Measurements from ENCODE around the gene CLEC3B. TPM values are rescaled to one million over a fixed set of nuclear protein-coding genes. Genes with fewer than 3 reads are reported as not detected.

CLEC3B gene
- total RNA-seq, 4 donors from 2014 or later, result 27.4 to 42.3 (median 29.3) TPM

GRCh38 chr3:45060165-45060892 lies 34.2 kb downstream of the CLEC3B start:
- Histone ChIP-seq H3K27me3 (no peaks in the 10 kb centered on the region), H3K9me3 (no peaks in the 10 kb centered on the region), H3K4me1 (peaks cover 30% of the 10 kb centered on the region), H3K36me3 (no peaks in the 10 kb centered on the region), H3K27ac (no peak overlapping the region), H3K4me3 (no peak overlapping the region)
- WGBS, result 69% methylated on average over 4 of the region's 4 CpGs
- DNase-seq (ENCODE audit: low spot score in 2 of 2), result no peak
- TF ChIP-seq POLR2AphosphoS5 (IDR thresholded peaks at IDR 0.05) (no peak), POLR2A (IDR thresholded peaks at IDR 0.05) (no peak), CTCF (IDR thresholded peaks at IDR 0.05) (no peak), EP300 (IDR thresholded peaks at IDR 0.05) (no peak)

DNA sequence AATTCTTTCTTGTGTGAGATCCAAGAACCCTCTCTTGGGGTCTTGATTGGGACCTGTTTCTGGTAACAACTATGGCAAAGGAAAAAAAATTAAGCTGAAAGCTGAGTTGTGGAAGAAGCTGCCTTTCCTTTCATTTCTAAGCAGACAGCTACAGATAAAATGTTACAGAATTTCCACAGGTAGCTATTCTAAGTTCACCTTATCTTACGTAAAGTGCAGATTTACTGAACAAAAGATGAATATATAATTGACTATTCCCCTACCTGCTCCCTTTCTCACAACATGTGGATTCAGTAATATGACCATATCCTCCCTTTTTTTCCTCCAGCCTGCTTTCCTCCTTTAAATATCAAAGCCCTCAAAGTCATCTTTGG lies 36.6 kb downstream of the CLEC3B start:
- 100% methylated on average over 1 of the region's 1 CpG for WGBS
- Histone ChIP-seq H3K4me3 (no peak overlapping the region), H3K36me3 (no peaks in the 10 kb centered on the region), H3K4me1 (peaks cover 13% of the 10 kb centered on the region), H3K27ac (peak overlapping the region; percentile 34), H3K27me3 (no peaks in the 10 kb centered on the region), H3K9me3 (no peaks in the 10 kb centered on the region)
- TF ChIP-seq EP300 (IDR thresholded peaks at IDR 0.05), result no peak
- TF ChIP-seq CTCF (IDR thresholded peaks at IDR 0.05), result no peak
- TF ChIP-seq POLR2AphosphoS5 (IDR thresholded peaks at IDR 0.05), result no peak
- TF ChIP-seq POLR2A (IDR thresholded peaks at IDR 0.05), result no peak
- no peak for DNase-seq (ENCODE audit: low spot score in 2 of 2)

DNA sequence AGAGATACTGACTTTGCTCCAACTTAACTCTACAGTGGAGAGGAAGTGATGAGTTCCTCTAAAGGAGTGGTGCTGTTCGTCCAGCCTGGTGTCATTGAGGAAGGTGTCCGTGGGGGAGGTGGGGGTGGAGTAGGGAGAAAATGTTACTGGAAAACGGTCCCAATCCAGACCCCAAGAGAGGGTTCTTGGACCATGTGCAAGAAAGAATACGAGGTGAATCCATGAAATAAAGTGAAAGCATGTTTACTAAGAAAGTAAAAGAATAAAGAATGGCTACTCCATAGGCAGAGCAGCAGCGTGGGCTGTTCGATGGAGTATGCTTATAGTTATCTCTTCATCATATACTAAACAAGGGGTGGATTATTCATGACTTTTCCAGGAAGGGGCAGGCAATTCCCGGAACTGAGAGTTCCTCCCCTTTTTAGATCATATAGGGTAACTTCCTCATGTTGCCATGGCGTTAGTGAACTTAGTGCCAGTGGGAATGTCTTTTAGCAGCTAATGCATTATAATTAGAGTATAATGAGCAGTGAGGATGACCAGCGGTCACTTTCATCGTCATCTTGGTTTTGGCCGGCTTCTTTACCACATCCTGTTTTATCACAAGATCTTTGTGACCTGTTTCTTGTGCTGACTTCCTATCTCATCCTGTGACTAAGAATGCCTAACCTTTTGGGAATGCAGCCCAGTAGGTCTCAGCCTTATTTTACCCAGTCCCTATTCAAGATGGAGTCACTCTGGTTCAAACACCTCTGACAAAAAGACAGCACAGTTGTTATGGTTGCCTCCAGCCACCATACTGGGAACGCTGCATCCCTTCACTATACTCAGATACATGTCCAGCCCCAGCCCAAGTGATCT lies 38.6 kb downstream of the CLEC3B start:
- Histone ChIP-seq H3K27ac (peak overlapping the region; percentile 48), H3K9me3 (no peaks in the 10 kb centered on the region), H3K4me3 (no peak overlapping the region), H3K4me1 (peaks cover 13% of the 10 kb centered on the region), H3K27me3 (no peaks in the 10 kb centered on the region), H3K36me3 (no peaks in the 10 kb centered on the region)
- DNase-seq (ENCODE audit: low spot score in 2 of 2), result no peak
- TF ChIP-seq EP300 (IDR thresholded peaks at IDR 0.05) (no peak), CTCF (IDR thresholded peaks at IDR 0.05) (no peak), POLR2A (IDR thresholded peaks at IDR 0.05) (no peak), POLR2AphosphoS5 (IDR thresholded peaks at IDR 0.05) (no peak)
- WGBS, result 38% methylated on average over 12 of the region's 12 CpGs

DNA sequence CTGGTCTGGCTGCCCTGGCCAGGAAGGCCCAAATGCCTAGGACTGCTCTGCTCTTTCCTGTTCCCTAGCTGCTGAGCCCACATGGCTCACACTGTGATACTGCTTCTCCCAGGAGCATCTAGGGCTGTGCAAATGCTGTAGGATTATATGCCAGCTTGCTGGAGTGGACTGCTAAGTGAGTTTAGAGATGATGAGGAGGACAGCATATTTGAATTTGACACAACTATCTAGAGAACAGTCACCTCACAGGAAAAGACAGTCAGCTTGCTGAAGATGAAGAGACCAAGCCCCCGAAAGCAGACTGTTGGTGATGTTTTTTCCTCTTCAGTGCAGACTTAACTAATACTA lies 39.2 kb downstream of the CLEC3B start:
- no peak for DNase-seq (ENCODE audit: low spot score in 2 of 2)

More for the DNA sequence above, 39.2 kb downstream of the CLEC3B start:
- no peaks in the 10 kb centered on the region for H3K9me3 ChIP-seq
- H3K27ac ChIP-seq, result peak overlapping the region; percentile 48
- H3K4me1 ChIP-seq, result peaks cover 13% of the 10 kb centered on the region
- 83% methylated on average over 1 of the region's 1 CpG for WGBS
- no peak for TF ChIP-seq POLR2A (IDR thresholded peaks at IDR 0.05)
- TF ChIP-seq POLR2AphosphoS5 (IDR thresholded peaks at IDR 0.05), result no peak
- no peak for TF ChIP-seq EP300 (IDR thresholded peaks at IDR 0.05)
- TF ChIP-seq CTCF (IDR thresholded peaks at IDR 0.05), result no peak
- H3K36me3 ChIP-seq, result no peaks in the 10 kb centered on the region
- no peak overlapping the region for H3K4me3 ChIP-seq
- no peaks in the 10 kb centered on the region for H3K27me3 ChIP-seq
